Fibroblast of lung (primary cell): ENCODE data around the gene PRPF39. TPM values are rescaled to one million over a fixed set of nuclear protein-coding genes. Genes with fewer than 3 reads are reported as not detected.

Experiments
- DNase-seq, 2 donors: peaks; one replicate each; pipeline versions ENCODE4 v3.0.0 to v3.0.0-alpha.2; 2010; ENCODE audit warnings: low read depth in 2 of 2
- H2AFZ ChIP-seq: 2 replicates; pipeline ENCODE4 v1.5.1; 2012; ENCODE audit warnings: low read length, control low read depth, inconsistent platforms
- H3K27ac ChIP-seq: 2 replicates; pipeline ENCODE4 v1.5.1; 2011; ENCODE audit warnings: low read length, control low read depth; ENCODE audit not compliant: insufficient read depth
- H3K27me3 ChIP-seq: 2 replicates; pipeline ENCODE4 v1.5.1; 2011; ENCODE audit warnings: mild to moderate bottlenecking, low read length; ENCODE audit not compliant: control insufficient read depth, insufficient read depth
- H3K36me3 ChIP-seq: 2 replicates; pipeline ENCODE4 v1.5.1; 2011; ENCODE audit warnings: low read length; ENCODE audit not compliant: control insufficient read depth, insufficient read depth
- H3K4me1 ChIP-seq: 2 replicates; pipeline ENCODE4 v1.5.1; 2011; ENCODE audit warnings: low read length; ENCODE audit not compliant: control insufficient read depth, insufficient read depth; ENCODE audit errors: extremely low read depth
- H3K4me2 ChIP-seq: 2 replicates; pipeline ENCODE4 v1.5.1; 2011; ENCODE audit warnings: low read length, control low read depth; ENCODE audit not compliant: insufficient read depth; ENCODE audit errors: extremely low read depth
- H3K4me3 ChIP-seq, 4 experiments: fragments of 200-600 bp in 1 of 4; sonication (generic) in 1 of 4; replicated peaks in 1 of 4; 2 replicates each; pipeline ENCODE4 v1.5.1; 2011 to 2016; ENCODE audit warnings: low read length in 4 of 4, low read depth in 3 of 4, mild to moderate bottlenecking in 3 of 4, control low read depth in 2 of 4, inconsistent platforms in 1 of 4, mixed read lengths in 1 of 4; ENCODE audit not compliant: insufficient read depth in 1 of 4; ENCODE audit errors: control extremely low read depth in 1 of 4
- H3K79me2 ChIP-seq: 2 replicates; pipeline ENCODE4 v1.5.1; 2012; ENCODE audit warnings: mild to moderate bottlenecking, low read length, inconsistent platforms; ENCODE audit not compliant: control insufficient read depth, insufficient read depth
- H3K9ac ChIP-seq: 2 replicates; pipeline ENCODE4 v1.5.1; 2011; ENCODE audit warnings: mild to moderate bottlenecking, low read length, control low read depth; ENCODE audit not compliant: insufficient read depth
- H3K9me3 ChIP-seq: 2 replicates; pipeline ENCODE4 v1.5.1; 2012; ENCODE audit warnings: low read depth, low read length; ENCODE audit not compliant: control insufficient read depth, insufficient read depth
- H4K20me1 ChIP-seq: 2 replicates; pipeline ENCODE4 v1.5.1; 2011; ENCODE audit warnings: low read length; ENCODE audit not compliant: control insufficient read depth, insufficient read depth; ENCODE audit errors: extremely low read depth
- CTCF ChIP-seq, 2 donors: IDR thresholded peaks in 1 of 2; conservative IDR thresholded peaks in 1 of 2; 1 replicate in 1 of 2; 2 replicates in 1 of 2; pipeline ENCODE4 v1.5.1; 2011 to 2012; ENCODE audit warnings: low read length in 2 of 2, control low read depth in 1 of 2, inconsistent platforms in 1 of 2, low read depth in 1 of 2, mild to moderate bottlenecking in 1 of 2
- EZH2 ChIP-seq: IDR thresholded peaks from 2 replicates; pipeline ENCODE4 v1.5.1; 2012; ENCODE audit warnings: low read length, control low read depth, mild to moderate bottlenecking; ENCODE audit errors: missing control alignments
- polyA plus RNA-seq, 2 donors: library from polyadenylated mRNA; depleted of rRNA in 1 of 2; stranded (reverse) in 1 of 2; unstranded in 1 of 2; fragments of >200 nt; gene quantifications; 2 replicates each; pipeline ENCODE4 v1.2.1, GENCODE V29; 2011 to 2012; ENCODE audit warnings: missing spikeins in 1 of 2
- total RNA-seq: library from RNA; depleted of rRNA; stranded (reverse); fragments of >200 nt; gene quantifications from 2 replicates; pipeline ENCODE4 v1.2.1, GENCODE V29; 2014

Gene PRPF39
- total and polyA plus RNA-seq, 2 donors (not counting 1 experiment from before 2014, with no cell fraction given), result 28.4 to 28.5 TPM

DNA sequence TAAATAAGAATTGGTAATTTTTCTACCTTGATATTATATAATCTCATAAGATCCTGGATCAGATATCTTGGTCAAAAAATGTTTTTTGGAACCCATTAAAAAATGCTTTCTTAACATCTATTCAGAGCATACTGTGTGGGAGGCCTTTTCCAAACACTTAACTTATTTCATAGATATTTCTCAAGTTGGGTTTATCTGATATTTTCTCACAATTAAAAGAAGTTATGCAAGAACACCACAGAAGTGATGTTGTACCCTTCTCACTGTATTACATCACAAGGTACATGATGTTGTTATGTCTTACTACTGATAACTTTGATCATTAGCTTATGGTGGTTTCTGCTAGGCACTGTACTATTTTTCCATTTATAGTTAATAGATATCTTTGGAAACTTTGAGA is 23.4 kb upstream of the PRPF39 start:
- H3K4me2 ChIP-seq, result no peak overlapping the region
- H3K4me3 ChIP-seq, result no peak overlapping the region
- no peaks in the 10 kb centered on the region for H4K20me1 ChIP-seq
- TF ChIP-seq EZH2 (no peak), CTCF (conservative IDR thresholded peaks at IDR 0.05 in 1 of 2, IDR thresholded peaks at IDR 0.05 in 1 of 2; ENCODE audit: low read depth in 1 of 2, low read length in 2 of 2) (no peak)
- H3K27me3 ChIP-seq, result no peaks in the 10 kb centered on the region
- H3K79me2 ChIP-seq, result no peaks in the 10 kb centered on the region
- H3K36me3 ChIP-seq, result no peaks in the 10 kb centered on the region
- no peak overlapping the region for H2AFZ ChIP-seq
- no peak for DNase-seq
- no peaks in the 10 kb centered on the region for H3K4me1 ChIP-seq
- H3K9ac ChIP-seq, result no peak overlapping the region
- H3K27ac ChIP-seq, result no peak overlapping the region
- no peaks in the 10 kb centered on the region for H3K9me3 ChIP-seq

DNA sequence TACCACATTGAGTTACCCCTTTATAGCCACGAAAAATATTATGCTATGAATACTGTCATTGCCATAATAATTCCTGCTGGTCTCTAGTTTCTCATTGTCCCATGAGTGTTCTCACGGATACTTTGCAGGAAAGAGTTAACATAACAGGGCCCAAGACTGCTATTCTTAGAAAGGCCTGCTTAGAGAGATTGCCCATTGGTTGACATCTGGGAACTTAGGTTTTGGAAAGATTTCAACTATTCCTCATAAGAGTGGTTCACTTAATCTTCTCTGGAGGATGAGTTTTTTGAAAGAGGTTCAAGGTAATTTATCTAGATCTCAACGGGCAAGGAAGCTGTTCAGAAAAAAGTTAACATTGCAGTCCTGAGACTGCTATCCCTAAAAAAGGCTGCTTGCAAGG is 18.4 kb upstream of the PRPF39 start:
- H3K27me3 ChIP-seq, result no peaks in the 10 kb centered on the region
- H3K9ac ChIP-seq, result no peak overlapping the region
- H3K4me3 ChIP-seq, result no peak overlapping the region
- no peak overlapping the region for H3K27ac ChIP-seq
- H3K36me3 ChIP-seq, result no peaks in the 10 kb centered on the region
- H4K20me1 ChIP-seq, result no peaks in the 10 kb centered on the region
- peak in 1 of 2 donors; percentile 53 for DNase-seq
- H3K9me3 ChIP-seq, result no peaks in the 10 kb centered on the region
- H3K79me2 ChIP-seq, result no peaks in the 10 kb centered on the region
- no peak overlapping the region for H3K4me2 ChIP-seq
- no peak for TF ChIP-seq EZH2
- no peak for TF ChIP-seq CTCF (conservative IDR thresholded peaks at IDR 0.05 in 1 of 2, IDR thresholded peaks at IDR 0.05 in 1 of 2; ENCODE audit: low read depth in 1 of 2, low read length in 2 of 2)
- H3K4me1 ChIP-seq, result no peaks in the 10 kb centered on the region
- H2AFZ ChIP-seq, result no peak overlapping the region

DNA sequence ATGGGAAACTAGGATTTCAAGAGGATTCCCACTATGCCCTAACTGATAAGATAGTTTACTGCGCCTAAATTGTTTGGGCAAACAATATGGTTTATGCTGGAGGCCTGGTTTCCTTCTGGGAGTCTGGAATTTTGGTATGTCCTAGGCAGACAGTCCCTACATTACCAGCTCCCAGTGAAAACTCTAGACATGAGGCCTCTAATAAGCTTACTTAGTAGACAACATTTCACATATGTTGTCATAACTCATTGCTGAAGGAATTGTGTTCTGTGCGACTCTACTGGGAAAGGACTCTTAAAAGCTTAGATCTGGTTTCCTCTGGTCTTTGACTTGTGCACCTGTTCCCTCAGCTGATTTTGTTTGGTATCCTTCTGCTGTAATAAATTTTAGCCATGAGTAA is 18.0 kb upstream of the PRPF39 start:
- H3K9ac ChIP-seq, result no peak overlapping the region
- no peaks in the 10 kb centered on the region for H3K36me3 ChIP-seq
- H3K9me3 ChIP-seq, result no peaks in the 10 kb centered on the region
- H3K4me2 ChIP-seq, result no peak overlapping the region
- no peaks in the 10 kb centered on the region for H3K4me1 ChIP-seq
- H3K4me3 ChIP-seq, result no peak overlapping the region
- no peaks in the 10 kb centered on the region for H3K27me3 ChIP-seq
- no peak overlapping the region for H3K27ac ChIP-seq
- H4K20me1 ChIP-seq, result no peaks in the 10 kb centered on the region
- no peak for TF ChIP-seq CTCF (conservative IDR thresholded peaks at IDR 0.05 in 1 of 2, IDR thresholded peaks at IDR 0.05 in 1 of 2; ENCODE audit: low read depth in 1 of 2, low read length in 2 of 2)
- TF ChIP-seq EZH2, result no peak
- no peak overlapping the region for H2AFZ ChIP-seq
- no peak for DNase-seq
- H3K79me2 ChIP-seq, result no peaks in the 10 kb centered on the region
